Fibroblast of skin of back (primary cell): ENCODE measurements around the gene SDK2. TPM values are rescaled to one million over a fixed set of nuclear protein-coding genes. Genes with fewer than 3 reads are reported as not detected.

Experiments
- DNase-seq: peaks from one replicate; pipeline ENCODE4 v3.0.0-alpha.2; 2013
- polyA plus RNA-seq, 2 experiments: library from polyadenylated mRNA; unstranded; fragments of 120-200 nt; gene quantifications; one replicate each; pipeline ENCODE4 v1.2.1, GENCODE V29; 2013; ENCODE audit not compliant: insufficient read length in 2 of 2

Gene SDK2
- 2.3 TPM for polyA plus RNA-seq (2013, experiment 1 of 2; ENCODE audit: insufficient read length)
- 2.9 TPM for polyA plus RNA-seq (2013, experiment 2 of 2; ENCODE audit: insufficient read length)

- DNase-seq = peak; percentile 28
These were observed at the start of gene SDK2 for GRCh38 chr17:73644145-73645049. TSS of gene SDK2 (minus strand) at chr17:73644445. CDS start at chr17:73644088, 357 bp downstream.

GRCh38 chr17:73693071-73693470, 48.8 kb upstream of the SDK2 start:
- no peak for DNase-seq

GRCh38 chr17:73691321-73691766, 47.1 kb upstream of the SDK2 start:
- no peak for DNase-seq

- DNase-seq = no peak
These were observed 46.4 kb upstream of the SDK2 start for GRCh38 chr17:73690676-73691075.

- no peak for DNase-seq
These were observed 45.5 kb upstream of the SDK2 start for GRCh38 chr17:73689596-73690275.

GRCh38 chr17:73686961-73687360, 42.7 kb upstream of the SDK2 start:
- no peak for DNase-seq

- DNase-seq = no peak
These were observed 41.9 kb upstream of the SDK2 start for GRCh38 chr17:73686126-73686525.

- DNase-seq = no peak
These were observed 39.9 kb upstream of the SDK2 start for GRCh38 chr17:73684183-73684582.

- DNase-seq = no peak
These were observed 39.5 kb upstream of the SDK2 start for GRCh38 chr17:73683771-73684170.

- DNase-seq = no peak
These were observed 37.7 kb upstream of the SDK2 start for GRCh38 chr17:73681946-73682345.

GRCh38 chr17:73679476-73679875, 35.2 kb upstream of the SDK2 start:
- DNase-seq = no peak

GRCh38 chr17:73678999-73679398, 34.8 kb upstream of the SDK2 start:
- DNase-seq = no peak

GRCh38 chr17:73669771-73670170, 25.5 kb upstream of the SDK2 start:
- DNase-seq = no peak

- DNase-seq = no peak
These were observed 23.1 kb upstream of the SDK2 start for GRCh38 chr17:73667181-73667959.

GRCh38 chr17:73663614-73664013, 19.4 kb upstream of the SDK2 start:
- DNase-seq = no peak

GRCh38 chr17:73660366-73660765, 16.1 kb upstream of the SDK2 start:
- DNase-seq = no peak

GRCh38 chr17:73658821-73659515, 14.7 kb upstream of the SDK2 start:
- DNase-seq = no peak

- DNase-seq = peak; percentile 31
These were observed 13.3 kb upstream of the SDK2 start for GRCh38 chr17:73657473-73658116.

- DNase-seq = no peak
These were observed 10.0 kb upstream of the SDK2 start for GRCh38 chr17:73654241-73654640.

GRCh38 chr17:73653810-73654209, 9.6 kb upstream of the SDK2 start:
- no peak for DNase-seq

- no peak for DNase-seq
These were observed 8.7 kb upstream of the SDK2 start for GRCh38 chr17:73652886-73653480.
